GM23248 (cell line): Measurements from ENCODE around the gene TAOK3.

Experiments
- EZH2 ChIP-seq: fragments of 200-600 bp; sonication (generic); IDR thresholded peaks from 2 replicates; pipeline ENCODE4 v1.6.1; 2018; ENCODE audit warnings: antibody characterized with exemption, mild to moderate bottlenecking; ENCODE audit not compliant: insufficient read depth, poor library complexity, severe bottlenecking
- EZH2phosphoT487 ChIP-seq: fragments of 200-600 bp; sonication (generic); IDR thresholded peaks from 2 replicates; pipeline ENCODE4 v1.6.1; 2018; ENCODE audit warnings: antibody characterized with exemption, moderate library complexity, mild to moderate bottlenecking, low read depth; ENCODE audit not compliant: insufficient read depth

GRCh38 chr12:118326991-118327390, 45.7 kb downstream of the TAOK3 start:
- TF ChIP-seq EZH2 (no peak), EZH2phosphoT487 (no peak)
